Breast epithelium (tissue), 3 donors: ENCODE measurements around the gene PRSS48.

Source experiments
- CTCF ChIP-seq, 3 donors: fragments of 450-650 bp; IDR thresholded peaks; one replicate each; pipeline ENCODE4 v1.5.1; 2016 to 2017; ENCODE audit warnings: antibody characterized with exemption in 3 of 3, mild to moderate bottlenecking in 3 of 3, moderate library complexity in 3 of 3
- POLR2A ChIP-seq: fragments of 450-650 bp; IDR thresholded peaks from one replicate; pipeline ENCODE4 v1.6.1; 2016; ENCODE audit warnings: antibody characterized with exemption, mild to moderate bottlenecking, moderate library complexity
- POLR2AphosphoS5 ChIP-seq, 3 donors: sonication (generic); formaldehyde crosslinking; IDR thresholded peaks; one replicate each; pipeline ENCODE4 v1.6.1; 2017; ENCODE audit warnings: antibody characterized with exemption in 3 of 3

GRCh38 chr4:151267822-151268535 is 9.0 kb upstream of the PRSS48 start:
- TF ChIP-seq CTCF (IDR thresholded peaks at IDR 0.05) (no peak), POLR2A (no peak), POLR2AphosphoS5 (IDR thresholded peaks at IDR 0.05) (no peak)
